ENCODE data around the gene SCLY. TPM values are rescaled to one million over a fixed set of nuclear protein-coding genes. Genes with fewer than 3 reads are reported as not detected.

Gene SCLY
- total and polyA plus RNA-seq, 2 of the 8 experiments (the other 6 are each of a cell fraction or from before 2014, with no cell fraction given): 79.0 to 79.5 TPM

DNA sequence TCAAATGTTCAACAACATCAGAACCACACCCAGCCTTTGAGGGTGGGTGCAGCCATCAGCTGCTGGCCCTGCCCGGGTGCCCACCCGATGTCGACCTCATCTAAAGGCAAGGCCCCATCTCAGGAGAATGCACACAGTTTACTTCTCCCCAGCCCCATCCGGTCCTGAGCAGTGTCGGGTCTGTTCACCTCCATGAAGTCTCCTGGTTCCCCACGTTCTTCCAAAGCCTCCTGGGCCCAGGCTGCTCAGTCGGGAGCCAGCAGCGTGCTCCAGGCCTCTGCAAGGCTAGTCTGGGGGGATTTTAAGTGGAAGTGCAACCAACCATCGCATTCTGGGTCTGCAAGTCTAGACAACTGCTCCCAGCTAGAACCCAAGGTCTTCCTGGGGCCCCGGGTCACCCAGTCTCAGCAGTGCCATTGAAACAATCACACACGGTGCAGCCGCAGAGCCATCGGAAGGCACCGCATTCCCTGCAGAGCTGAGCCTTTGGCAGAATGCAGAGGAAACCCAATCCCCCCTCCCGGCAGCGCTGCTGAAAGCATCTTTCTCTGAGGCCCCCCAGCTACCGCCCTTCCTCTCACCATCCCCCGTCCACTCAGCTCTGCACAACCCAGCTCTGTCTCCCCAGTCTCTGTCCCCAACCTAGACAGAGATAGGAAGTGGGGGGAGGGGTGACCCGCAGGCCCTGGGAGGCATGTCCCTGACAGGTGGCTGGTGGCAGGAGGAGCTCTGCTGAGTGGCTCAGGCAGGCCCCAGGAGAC lies 47.8 kb downstream of the SCLY start (continued):
- no peak for TF ChIP-seq ASH2L (IDR thresholded peaks at IDR 0.05; ENCODE audit: low read length)
- TF ChIP-seq KDM5A (IDR thresholded peaks at IDR 0.05; ENCODE audit: low read length): no peak
- TF ChIP-seq SP1 (IDR thresholded peaks at IDR 0.05; ENCODE audit: low read depth, low read length): no peak
- TF ChIP-seq NANOG (IDR thresholded peaks at IDR 0.05; ENCODE audit: insufficient read depth, low read depth, low read length, poor library complexity, severe bottlenecking): no peak
- no peak for TF ChIP-seq CBX5 (IDR thresholded peaks at IDR 0.05; ENCODE audit: low read depth, low read length)
- TF ChIP-seq MAFK (IDR thresholded peaks at IDR 0.05; ENCODE audit: low read depth, low read length): no peak
- no peak for TF ChIP-seq CBX8 (IDR thresholded peaks at IDR 0.05; ENCODE audit: borderline replicate concordance, low read depth, low read length)
- TF ChIP-seq BRCA1 (IDR thresholded peaks at IDR 0.05; ENCODE audit: low read depth, low read length): no peak
- TF ChIP-seq SIX5 (IDR thresholded peaks at IDR 0.05; ENCODE audit: low read depth, low read length): no peak
- no peak for TF ChIP-seq SIN3A (conservative IDR thresholded peaks at IDR 0.05 in 1 of 2, IDR thresholded peaks at IDR 0.05 in 1 of 2; ENCODE audit: low read depth in 1 of 2, low read length in 2 of 2)
- TF ChIP-seq SP4 (IDR thresholded peaks at IDR 0.05; ENCODE audit: low read length): no peak
- peak; percentile 38; the same call in 1 of the 2 replicates for TF ChIP-seq GABPA (IDR thresholded peaks at IDR 0.05; ENCODE audit: borderline replicate concordance, insufficient read depth, low read length)
